KG1 (cell line): ENCODE results near the gene GTPBP1.

Experiments
- DNase-seq: peaks from one replicate; lab custom pipeline; 2025; lab: John Stamatoyannopoulos, UW

Gene GTPBP1

DNA sequence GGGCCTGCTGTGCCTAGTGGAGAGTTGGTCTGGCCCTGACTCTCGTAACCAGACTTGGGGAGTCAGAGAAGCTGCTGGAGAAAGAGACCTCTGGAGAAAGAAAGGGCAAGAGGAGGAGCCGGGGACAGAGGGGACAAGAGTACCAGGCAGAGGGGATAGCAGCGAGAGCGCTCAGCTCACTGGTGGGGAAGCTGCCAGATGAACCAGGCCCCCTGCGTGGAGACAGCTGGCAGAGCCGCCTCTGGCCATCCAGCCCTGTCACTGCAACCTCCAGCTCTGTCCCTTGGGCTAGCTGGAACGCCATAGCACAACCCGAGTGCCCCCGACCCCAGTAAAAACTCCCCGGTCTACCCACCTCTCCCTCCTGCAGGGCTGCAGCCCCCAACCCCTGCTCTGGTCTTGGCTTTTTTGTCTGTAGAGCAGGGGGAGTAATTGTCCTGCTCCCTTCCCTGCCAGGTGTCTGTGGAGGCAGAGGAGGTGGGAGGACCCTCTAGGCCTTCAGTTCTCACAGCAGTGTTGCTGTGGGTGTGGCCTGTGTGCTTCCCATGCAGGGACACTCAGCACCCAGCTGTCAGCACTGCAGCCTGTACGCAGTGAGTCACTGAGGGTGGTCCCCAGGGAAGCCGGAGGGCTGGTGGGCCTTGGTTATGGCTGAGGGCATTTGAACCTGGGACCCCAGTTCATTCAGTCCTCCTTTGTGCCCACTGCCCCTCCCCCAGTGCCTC lies 54.9 kb downstream of the GTPBP1 start:
- DNase-seq, result no peak

DNA sequence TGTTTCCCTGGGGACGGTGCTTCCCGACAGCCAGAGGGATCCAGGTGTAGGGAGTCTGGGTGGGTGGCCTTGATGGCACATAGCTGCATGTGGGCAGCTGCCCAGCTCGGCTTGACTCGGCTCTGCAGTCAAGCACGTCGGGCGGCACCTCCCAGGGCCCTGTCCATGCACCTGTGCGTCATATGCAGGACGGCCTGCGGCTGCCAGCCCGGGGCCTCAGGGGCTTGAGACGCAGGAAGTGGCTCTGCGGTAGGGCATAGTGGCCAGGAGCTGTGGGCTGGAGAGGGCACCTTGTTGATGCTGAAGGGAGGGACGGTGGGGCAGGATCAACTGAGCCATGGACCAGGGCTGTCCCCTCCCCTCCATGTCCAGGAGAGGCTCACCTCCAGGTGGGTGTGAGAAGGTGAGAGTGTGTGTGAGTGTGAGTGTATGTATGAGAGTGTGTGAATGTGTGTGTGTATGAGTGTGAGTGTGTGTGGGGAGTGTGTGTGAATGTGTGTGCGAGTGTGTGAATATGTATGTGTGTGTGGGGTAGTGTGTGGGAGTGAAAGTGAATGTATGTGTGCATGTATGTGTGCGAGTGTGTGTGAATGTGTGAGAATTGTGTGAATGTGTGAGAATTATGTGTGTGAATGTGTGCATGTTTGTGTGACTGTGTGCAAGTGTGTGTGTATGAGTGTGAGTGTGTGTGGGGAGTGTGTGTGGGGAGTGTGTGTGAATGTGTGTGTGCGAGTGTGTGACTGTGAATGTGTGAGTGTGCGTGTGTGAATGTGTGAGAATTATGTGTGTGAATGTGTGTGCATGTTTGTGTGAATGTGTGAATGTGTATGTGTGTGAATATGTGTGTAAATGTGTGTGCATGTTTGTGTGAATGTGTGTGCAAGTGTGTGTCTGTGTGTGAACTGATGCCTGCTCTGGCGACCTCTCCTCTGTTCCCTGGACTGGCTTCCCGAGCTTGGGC lies 55.7 kb downstream of the GTPBP1 start:
- no peak for DNase-seq

DNA sequence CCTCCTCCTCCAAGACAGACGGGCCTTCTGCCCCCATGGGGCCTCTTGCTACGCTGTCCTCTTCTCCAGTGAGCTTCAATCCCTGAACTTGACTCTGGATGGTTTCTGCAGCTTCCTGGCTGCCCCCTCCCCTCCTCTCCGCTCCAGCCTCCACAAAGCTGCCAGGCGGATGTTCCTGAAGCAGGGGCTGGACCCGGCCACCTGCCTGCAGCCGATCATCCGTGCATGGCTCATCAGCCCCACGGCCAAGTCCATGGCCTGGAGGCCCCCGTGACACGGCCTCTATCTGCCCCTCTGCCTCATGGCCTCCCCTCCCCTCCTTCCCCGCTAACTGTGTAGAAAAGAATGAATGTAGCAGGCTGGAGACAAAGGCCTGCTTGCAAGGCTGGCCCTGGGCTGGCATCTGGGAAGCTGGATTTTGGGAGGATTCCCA lies 56.8 kb downstream of the GTPBP1 start:
- DNase-seq, result no peak

DNA sequence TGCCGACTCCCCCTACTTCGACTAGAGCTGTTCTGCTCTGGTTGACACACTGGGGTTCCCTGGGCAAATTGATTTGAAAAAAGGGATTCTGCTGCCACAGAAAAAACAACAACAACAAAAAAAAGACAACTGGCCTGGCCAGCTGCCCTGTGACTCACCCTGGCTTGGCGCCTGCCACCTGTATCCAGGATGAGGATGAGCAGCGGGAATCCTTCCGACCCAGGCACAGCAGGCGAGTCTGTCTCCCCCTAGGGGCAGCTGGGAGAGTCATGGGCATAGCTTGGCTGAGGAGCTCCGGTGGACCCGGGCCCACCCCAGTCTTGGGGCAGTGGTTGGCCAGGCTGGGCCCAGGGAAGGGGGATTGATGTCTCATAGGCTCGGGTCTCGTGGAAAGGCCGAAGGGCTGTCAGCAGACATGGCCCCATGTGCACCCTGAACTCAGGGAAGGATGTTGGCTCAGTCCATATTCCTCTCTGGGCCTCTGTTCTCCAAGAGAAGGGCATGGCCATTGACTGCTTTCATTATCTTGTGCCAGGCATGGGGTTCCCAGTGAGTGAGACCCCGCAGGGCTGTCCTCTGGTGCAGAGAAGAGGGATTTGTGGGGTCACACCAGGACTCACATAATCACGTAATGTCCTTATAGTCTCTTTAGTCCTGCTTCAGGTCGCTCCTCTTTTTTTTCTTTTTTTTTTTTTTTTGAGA lies 60.5 kb downstream of the GTPBP1 start:
- DNase-seq, result no peak

DNA sequence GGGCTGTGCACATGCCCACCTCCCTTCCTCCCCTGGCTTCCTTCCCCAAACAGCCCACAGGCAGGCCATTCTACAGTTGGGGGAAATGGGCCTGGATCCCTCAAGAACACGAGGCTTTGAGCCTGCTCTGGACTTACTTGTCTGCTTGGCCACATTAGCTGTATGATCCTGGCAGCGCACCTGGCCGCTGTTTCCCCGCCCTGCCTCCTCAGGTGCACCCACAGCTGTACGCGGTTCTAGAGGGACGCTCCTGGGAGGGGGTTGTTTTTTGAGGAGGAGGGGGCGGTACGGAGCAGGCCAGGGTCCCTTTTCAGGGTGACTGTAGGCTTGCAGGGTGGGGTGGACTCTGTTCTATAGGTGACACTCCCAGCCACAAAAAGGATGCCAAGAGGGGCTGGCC lies 61.6 kb downstream of the GTPBP1 start:
- no peak for DNase-seq

DNA sequence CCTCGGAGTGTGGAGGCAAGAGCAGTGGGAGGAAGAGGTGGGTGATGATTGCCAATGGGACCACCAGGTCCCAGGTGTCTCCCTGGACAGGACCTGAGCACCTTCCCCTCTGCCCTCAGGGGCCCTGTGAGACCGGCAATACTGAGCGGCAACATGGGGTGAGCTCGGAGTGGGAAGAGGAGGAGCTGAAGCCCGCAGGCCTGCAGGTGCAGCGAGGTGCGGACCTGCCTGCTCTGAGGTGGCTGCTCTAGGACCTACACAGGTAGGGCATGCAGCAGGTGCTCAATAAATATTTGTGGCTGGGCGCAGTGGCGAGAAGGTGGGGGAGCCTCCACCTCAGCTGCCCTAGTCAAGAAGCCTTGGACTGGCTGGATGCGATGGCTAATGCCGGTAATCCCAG lies 62.3 kb downstream of the GTPBP1 start:
- no peak for DNase-seq

DNA sequence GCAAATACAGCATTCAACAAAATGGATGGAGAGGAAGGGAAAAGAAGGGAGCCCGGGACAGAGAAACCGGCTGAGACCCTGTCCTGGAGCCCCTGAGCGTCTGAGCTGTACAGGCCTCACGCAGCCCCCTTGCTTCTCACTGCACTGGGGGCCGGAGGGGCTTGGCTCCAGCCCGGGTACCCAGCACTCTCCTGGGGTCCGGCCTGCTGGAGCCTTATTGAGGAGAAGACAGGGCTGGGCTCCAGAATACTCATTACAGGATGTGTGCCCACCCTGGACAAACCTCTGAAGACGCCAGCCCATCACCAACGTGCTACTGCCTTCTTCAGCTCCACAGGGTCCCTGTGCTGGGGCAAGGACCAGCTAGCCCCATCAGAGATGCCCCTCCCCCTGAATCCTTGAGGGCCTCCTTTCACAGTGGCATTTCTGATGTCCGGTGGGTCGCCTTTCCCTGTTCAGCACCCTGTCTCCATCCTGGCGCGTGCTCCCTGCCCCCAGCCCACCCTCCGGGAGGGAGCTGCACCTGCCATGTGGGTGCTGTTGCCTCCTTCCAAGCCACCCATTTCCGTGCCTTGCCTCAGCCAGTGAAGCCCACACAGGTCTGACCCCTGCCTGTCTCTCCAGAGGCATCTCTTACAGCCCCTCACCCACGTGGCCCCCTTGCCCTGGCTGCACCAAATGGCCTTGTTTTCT lies 64.7 kb downstream of the GTPBP1 start:
- no peak for DNase-seq

DNA sequence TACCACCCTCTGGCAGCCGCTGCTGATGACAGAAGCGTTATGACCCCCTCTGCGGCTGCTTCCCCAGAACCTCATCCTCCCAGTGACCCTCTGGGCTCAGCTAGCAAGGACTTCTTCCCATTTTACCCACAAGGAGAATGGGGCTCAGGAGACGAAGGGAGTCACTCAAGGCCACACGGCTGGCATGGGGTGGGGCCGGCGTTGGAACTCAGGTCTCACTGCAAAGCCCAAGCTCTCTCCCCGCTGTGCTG lies 66.8 kb downstream of the GTPBP1 start:
- no peak for DNase-seq

DNA sequence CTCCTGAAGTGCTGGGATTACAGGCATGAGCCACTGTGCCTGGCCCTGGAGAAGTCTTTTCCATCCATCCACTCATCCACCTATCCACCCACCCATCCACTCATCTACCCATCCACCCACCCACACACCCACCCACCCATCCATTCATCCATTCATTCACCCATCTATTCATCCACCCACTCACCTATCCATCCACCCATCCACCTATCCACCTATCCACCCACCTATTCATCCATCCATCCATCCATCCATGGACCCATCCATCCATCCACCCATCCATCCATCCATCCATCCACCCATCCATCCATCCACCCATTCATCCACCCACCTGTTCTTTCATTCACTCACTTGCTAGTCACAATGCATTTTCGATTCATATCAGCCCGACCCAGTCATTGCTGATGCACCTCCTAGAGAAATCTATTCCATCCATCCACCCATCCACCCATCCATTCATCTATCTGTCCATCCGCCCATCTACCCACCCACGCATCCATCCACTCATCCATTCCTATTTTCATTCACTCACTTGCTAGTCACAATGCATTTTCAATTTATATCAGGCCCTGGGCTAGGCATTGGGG lies 67.7 kb downstream of the GTPBP1 start:
- DNase-seq, result no peak

DNA sequence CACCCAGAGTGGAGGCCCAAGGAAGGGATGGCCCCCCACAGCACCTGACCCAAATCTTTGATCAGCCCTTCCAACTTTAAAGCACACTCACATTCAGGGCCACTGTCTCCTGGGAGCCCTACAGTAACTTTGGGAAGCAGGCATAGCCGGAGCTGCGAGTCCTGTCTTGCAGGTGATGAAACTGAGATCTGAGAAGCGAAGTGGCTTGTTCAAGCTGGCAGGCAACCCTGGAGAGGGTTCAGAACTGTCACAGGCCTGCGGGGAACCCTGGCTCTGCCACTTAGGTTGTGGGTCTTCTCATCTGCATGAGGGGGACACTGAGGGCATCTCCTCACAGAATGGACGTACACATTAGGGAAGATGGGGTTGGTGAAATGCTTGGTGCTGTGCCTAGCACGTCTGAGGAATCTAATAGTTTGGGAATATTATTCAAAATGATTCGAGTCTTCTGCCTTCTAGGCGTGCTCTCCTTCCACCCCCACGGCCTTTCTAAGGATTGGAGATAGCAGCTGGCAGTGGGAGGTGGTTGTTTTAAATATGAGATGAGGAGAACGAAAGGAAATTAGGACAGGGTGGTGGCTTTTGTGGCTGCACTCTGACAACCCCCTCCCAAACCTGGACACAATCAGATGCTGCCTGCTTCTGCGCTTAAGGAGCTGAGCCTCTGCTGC lies 68.9 kb downstream of the GTPBP1 start:
- DNase-seq, result no peak

DNA sequence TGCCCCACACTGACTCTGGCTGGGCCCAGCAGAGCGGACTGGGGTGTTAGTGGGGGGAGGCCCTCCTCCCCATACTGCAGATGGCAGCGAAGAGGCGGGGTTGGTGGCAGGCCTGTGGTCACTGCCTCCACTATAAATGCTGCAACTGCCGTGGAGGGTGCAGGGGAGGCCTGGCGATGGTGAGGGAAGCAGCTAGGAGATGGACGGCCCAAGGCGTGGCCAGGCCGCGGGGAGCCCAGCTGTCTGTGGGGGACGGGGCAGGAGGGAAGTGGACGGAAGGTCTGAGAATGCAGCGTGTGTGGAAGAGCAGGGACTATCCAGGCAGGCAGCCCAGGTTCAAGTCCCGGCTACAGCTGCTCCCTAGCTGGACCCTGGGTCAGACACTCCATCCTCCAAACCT lies 69.9 kb downstream of the GTPBP1 start:
- DNase-seq, result no peak

DNA sequence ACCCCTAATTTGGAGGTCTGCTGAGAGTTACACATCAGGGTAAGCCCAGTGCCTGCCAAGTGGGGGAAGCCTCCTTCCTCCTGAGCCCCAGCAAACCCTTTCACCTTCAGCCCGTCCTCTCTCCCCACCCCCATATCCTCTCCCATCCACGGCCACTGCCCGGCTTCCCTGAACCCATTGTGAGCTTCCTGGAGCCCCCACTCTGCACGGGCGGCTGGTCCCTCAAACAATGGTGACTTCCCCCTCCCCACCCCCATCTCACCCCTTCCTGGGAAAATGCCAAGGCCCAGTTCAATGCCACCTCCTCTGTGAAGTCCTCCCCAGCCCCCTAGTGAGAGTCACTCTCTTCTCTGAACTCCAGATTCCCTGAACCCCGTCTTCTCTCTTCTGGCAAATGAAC lies 70.3 kb downstream of the GTPBP1 start:
- no peak for DNase-seq

DNA sequence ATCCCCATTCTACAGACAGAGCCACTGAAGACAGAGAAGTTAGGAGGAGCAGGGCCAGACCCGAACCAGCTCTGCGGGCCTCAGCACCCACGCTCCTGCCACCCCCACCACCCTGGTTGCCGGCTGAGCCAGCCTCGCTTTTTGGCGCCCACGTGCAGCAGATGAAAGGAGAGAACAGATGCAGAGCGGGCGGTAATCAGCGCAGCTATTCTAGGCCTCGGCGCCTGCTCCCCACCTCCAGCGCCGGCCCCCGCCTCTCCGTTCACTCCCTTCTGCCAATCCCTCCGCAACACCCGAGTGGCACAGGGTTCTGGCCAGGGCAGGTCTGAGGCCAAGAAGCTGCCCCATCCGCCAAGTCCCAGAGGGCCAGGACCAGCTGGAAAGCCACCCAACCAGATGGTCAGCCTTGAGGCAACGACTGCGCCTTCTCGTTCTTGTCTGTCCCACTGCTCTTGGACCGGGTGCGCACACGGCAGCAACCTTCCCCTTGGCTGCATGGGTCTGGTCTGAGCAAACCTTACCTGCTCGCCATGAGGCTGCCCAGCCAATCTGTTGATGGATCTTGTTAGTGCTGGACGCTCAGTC lies 71.4 kb downstream of the GTPBP1 start:
- no peak for DNase-seq

DNA sequence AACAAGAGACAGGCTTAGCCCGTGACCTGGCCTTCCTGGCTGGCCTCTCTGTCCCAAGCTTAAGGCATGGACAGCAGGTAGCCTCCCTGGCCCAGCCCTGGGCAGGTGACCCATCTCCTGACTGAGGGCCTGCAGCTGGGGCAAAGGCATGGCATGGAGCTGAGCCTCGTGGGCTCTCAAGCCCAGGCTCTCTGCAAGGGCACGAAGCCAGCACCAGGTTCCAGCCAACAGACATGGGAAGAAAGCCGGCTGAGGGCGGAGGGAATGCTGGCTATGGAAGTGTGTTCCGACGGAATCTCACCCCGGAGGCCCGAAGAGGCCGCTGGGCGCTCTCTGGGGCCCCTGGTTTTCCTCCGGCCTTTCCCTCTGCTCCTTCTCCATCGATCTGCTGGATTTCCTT lies 75.3 kb downstream of the GTPBP1 start:
- DNase-seq, result no peak

DNA sequence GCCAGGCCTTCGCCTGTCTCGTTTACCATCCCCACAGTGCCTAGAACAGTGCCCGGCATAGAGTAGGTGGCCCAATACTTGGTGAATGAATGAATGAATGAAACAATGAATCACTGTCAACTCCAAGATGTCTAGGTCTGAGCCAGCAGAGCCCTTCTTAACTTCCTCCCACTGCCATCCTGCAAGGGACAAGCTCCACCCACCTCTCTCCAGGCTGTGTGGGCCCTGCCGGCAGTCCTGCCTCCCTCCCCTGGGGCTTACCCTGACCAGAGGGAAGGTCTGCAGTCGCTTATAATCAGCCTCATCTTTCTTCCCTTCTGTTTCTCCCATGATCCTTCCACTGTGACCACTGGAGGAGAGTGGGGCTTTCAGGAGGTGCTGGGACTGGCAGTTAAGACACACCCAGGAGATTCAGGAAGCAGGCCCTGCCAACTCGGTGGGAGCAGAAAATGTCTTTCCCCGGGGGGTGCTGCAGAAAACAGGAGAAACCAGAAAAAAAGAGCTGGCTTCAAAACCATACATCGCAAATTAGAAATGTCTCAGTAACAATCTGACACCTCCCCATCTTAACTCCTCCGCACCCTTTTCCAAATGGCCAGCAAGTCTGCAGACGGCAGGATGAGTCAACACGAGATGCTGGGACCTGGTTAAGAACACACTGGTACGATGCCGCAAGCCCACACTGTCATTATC lies 76.8 kb downstream of the GTPBP1 start:
- no peak for DNase-seq
